ENCODE data around the gene PLEKHM3. TPM values are rescaled to one million over a fixed set of nuclear protein-coding genes. Genes with fewer than 3 reads are reported as not detected.

The PLEKHM3 gene
- total RNA-seq, 1 experiment from 2014 or later, result 2.5 TPM

DNA sequence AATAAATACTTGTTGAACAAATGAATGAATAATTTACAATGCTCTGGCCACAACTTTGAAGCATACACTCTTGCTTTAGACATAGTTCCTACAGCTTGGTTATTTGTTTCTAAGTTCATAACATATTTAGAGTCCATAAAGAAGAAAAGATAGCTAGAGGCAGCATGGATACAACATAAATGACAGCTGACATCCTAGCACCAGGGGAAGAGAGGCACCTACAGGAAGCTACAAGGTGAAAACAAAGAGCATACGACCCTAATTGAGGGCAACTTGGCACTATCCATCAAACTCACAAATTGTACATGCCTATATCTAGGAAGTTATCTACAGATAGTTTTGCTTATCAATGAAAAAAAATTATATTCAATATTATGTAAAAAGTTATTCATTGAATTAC is 88.9 kb downstream of the PLEKHM3 start:
- intact Hi-C loops (cut with micrococcal nuclease; ENCODE audit: unreplicated experiment), result no loop called here
- CTCF ChIA-PET, result no interaction called here
- no TSS peak for BruUV-seq (replicated peaks)

DNA sequence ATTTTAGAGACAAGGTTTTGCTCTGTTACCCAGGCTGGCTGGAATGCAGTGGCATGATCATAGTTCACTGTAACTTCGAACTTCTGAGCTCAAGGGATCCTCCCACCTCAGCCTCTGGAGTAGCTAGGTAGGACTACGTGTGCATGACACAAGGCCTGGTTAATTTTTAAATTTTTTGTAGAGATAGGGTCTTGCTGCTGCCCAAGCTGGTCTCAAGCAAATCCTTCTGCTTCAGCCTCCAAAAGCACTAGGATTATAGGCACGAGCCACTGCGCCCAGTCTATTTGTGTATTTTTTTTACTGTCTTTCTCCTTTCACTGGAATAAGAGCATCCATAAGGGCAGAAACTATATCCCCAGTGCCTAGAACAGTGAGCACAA is 89.3 kb downstream of the PLEKHM3 start:
- ChIA-PET CTCF (no interaction called here), POLR2A (interaction anchor here (0.6 kb wide), 1 partner anchor 19 kb away, joined by 3 read pairs; no protein-coding TSS in a partner anchor)
- no peaks in the 10 kb centered on the region for H3K36me3 ChIP-seq (ENCODE audit: control insufficient read depth, insufficient read depth, low read length)
- ATAC-seq (no peak), DNase-seq (ENCODE audit: low read depth, low spot score) (no peak)
- intact Hi-C loops (cut with micrococcal nuclease; ENCODE audit: unreplicated experiment) (no loop called here), in situ Hi-C loops (cut with HindIII; ENCODE audit: low pct_unique_long_range_greater_than_20kb, low sequenced_read_pairs) (no loop called here)
- H3K27me3 ChIP-seq (ENCODE audit: control insufficient read depth, insufficient read depth, low read length), result no peaks in the 10 kb centered on the region; the same call in 1 of the 2 replicates
- H3K27ac ChIP-seq (ENCODE audit: low read length), result no peak overlapping the region
- no peaks in the 10 kb centered on the region; the same call in 1 of the 2 replicates for H3K4me1 ChIP-seq (ENCODE audit: control insufficient read depth, insufficient read depth, low read length)
- TF ChIP-seq TCF7L2 (IDR thresholded peaks at IDR 0.05; ENCODE audit: low read depth, low read length) (no peak), POLR2AphosphoS5 (IDR thresholded peaks at IDR 0.05; ENCODE audit: low read depth, low read length) (no peak), SIN3A (IDR thresholded peaks at IDR 0.05; ENCODE audit: borderline replicate concordance, insufficient read depth, low read depth, low read length) (no peak)
- TF ChIP-seq, protein P1, sequence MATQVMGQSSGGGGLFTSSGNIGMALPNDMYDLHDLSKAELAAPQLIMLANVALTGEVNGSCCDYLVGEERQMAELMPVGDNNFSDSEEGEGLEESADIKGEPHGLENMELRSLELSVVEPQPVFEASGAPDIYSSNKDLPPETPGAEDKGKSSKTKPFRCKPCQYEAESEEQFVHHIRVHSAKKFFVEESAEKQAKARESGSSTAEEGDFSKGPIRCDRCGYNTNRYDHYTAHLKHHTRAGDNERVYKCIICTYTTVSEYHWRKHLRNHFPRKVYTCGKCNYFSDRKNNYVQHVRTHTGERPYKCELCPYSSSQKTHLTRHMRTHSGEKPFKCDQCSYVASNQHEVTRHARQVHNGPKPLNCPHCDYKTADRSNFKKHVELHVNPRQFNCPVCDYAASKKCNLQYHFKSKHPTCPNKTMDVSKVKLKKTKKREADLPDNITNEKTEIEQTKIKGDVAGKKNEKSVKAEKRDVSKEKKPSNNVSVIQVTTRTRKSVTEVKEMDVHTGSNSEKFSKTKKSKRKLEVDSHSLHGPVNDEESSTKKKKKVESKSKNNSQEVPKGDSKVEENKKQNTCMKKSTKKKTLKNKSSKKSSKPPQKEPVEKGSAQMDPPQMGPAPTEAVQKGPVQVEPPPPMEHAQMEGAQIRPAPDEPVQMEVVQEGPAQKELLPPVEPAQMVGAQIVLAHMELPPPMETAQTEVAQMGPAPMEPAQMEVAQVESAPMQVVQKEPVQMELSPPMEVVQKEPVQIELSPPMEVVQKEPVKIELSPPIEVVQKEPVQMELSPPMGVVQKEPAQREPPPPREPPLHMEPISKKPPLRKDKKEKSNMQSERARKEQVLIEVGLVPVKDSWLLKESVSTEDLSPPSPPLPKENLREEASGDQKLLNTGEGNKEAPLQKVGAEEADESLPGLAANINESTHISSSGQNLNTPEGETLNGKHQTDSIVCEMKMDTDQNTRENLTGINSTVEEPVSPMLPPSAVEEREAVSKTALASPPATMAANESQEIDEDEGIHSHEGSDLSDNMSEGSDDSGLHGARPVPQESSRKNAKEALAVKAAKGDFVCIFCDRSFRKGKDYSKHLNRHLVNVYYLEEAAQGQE (IDR thresholded peaks at IDR 0.05; ENCODE audit: insufficient read depth in 1 of 2, low read depth in 2 of 2, low read length in 1 of 2), result no peak
- TF ChIP-seq, protein P2, sequence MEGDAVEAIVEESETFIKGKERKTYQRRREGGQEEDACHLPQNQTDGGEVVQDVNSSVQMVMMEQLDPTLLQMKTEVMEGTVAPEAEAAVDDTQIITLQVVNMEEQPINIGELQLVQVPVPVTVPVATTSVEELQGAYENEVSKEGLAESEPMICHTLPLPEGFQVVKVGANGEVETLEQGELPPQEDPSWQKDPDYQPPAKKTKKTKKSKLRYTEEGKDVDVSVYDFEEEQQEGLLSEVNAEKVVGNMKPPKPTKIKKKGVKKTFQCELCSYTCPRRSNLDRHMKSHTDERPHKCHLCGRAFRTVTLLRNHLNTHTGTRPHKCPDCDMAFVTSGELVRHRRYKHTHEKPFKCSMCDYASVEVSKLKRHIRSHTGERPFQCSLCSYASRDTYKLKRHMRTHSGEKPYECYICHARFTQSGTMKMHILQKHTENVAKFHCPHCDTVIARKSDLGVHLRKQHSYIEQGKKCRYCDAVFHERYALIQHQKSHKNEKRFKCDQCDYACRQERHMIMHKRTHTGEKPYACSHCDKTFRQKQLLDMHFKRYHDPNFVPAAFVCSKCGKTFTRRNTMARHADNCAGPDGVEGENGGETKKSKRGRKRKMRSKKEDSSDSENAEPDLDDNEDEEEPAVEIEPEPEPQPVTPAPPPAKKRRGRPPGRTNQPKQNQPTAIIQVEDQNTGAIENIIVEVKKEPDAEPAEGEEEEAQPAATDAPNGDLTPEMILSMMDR (IDR thresholded peaks at IDR 0.05), result no peak
- no peaks in the 10 kb centered on the region for H3K9me3 ChIP-seq (ENCODE audit: control insufficient read depth, insufficient read depth, low read depth, low read length)
- H3K4me3 ChIP-seq (ENCODE audit: low read depth in 2 of 2, low read length in 2 of 2), result no peak overlapping the region
- no TSS peak for BruUV-seq (replicated peaks)

More for the DNA sequence above, 88.9 kb downstream of the PLEKHM3 start:
- Histone ChIP-seq H3K27me3 (ENCODE audit: control insufficient read depth, insufficient read depth, low read length) (no peaks in the 10 kb centered on the region; the same call in 1 of the 2 replicates), H3K9me3 (ENCODE audit: control insufficient read depth, insufficient read depth, low read depth, low read length) (no peaks in the 10 kb centered on the region), H3K27ac (ENCODE audit: low read length) (no peak overlapping the region), H3K4me3 (ENCODE audit: low read depth in 2 of 2, low read length in 2 of 2) (no peak overlapping the region), H3K36me3 (ENCODE audit: control insufficient read depth, insufficient read depth, low read length) (no peaks in the 10 kb centered on the region), H3K4me1 (ENCODE audit: control insufficient read depth, insufficient read depth, low read length) (no peaks in the 10 kb centered on the region)
- ATAC-seq, result no peak
- no peak for DNase-seq (ENCODE audit: low read depth, low spot score)
- TF ChIP-seq TCF7L2 (IDR thresholded peaks at IDR 0.05; ENCODE audit: low read depth, low read length), result no peak
- TF ChIP-seq POLR2AphosphoS5 (IDR thresholded peaks at IDR 0.05; ENCODE audit: low read depth, low read length), result no peak
- no peak for TF ChIP-seq SIN3A (IDR thresholded peaks at IDR 0.05; ENCODE audit: borderline replicate concordance, insufficient read depth, low read depth, low read length)
- TF ChIP-seq, protein P1 (IDR thresholded peaks at IDR 0.05; ENCODE audit: insufficient read depth in 1 of 2, low read depth in 2 of 2, low read length in 1 of 2), result no peak
- TF ChIP-seq, protein P2 (IDR thresholded peaks at IDR 0.05), result no peak
- POLR2A ChIA-PET, result interaction anchor here (0.6 kb wide), 1 partner anchor 20 kb away, joined by 3 read pairs; no protein-coding TSS in a partner anchor
- in situ Hi-C loops (cut with HindIII; ENCODE audit: low pct_unique_long_range_greater_than_20kb, low sequenced_read_pairs), result no loop called here

Data from Panc1 (cell line).